NCI-H748 treated with DMSO at 0.1 percent for 48 hours (cell line): ENCODE results near the gene VPS37D.
"Not testable (repeated sequence)": the region's sequence is repeated elsewhere in the genome, so short reads cannot be mapped to it uniquely, and the experiment has no call there.

Experiments
- DNase-seq: peaks from one replicate; lab custom pipeline; 2025; lab: John Stamatoyannopoulos, UW

The VPS37D gene

DNA sequence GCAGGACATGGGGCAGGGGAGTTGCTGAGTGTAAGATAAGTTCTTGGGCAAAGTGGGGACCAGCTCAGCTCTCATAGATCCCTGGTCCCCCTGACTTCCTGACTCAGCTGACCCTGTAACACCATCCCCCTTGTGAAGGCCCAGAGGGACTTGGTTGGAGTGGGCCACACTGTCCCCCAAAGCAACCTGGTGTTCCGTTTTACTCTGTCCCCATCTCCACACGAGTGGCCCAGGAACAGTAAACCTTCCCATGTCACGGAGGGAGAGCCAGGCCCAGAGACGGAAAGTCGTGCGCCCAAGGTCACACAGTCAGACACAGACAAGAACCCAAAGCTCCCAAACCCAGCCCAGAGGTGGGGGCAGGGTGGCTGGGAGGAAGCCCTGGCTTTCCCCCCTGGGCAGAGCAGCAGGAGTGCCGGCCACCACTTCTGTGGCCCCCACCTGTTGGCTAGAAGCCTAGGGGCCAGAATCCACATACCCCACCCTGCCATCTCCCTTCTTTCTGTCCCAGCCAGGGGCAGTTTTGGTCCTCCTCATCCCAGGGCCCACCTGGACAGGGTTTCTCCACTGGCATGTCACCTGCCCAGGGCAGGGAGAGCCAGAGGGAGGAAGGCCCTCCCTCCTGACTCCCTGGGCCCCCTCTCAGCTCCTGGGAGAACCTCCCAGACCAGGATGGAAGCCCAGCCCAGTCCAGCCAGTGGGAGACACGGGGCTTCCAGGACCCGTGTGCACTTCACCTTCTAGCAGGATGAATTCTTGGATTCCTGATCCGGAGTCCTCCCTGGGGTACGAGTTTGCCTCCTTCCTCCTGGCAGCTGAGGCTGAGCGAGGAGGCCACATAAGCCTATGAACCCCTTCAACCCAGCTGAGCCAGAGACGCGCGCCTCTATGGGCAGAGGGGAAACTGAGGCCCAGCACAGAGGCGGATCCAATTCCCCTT, 20.6 kb upstream of the VPS37D start:
- no peak for DNase-seq

DNA sequence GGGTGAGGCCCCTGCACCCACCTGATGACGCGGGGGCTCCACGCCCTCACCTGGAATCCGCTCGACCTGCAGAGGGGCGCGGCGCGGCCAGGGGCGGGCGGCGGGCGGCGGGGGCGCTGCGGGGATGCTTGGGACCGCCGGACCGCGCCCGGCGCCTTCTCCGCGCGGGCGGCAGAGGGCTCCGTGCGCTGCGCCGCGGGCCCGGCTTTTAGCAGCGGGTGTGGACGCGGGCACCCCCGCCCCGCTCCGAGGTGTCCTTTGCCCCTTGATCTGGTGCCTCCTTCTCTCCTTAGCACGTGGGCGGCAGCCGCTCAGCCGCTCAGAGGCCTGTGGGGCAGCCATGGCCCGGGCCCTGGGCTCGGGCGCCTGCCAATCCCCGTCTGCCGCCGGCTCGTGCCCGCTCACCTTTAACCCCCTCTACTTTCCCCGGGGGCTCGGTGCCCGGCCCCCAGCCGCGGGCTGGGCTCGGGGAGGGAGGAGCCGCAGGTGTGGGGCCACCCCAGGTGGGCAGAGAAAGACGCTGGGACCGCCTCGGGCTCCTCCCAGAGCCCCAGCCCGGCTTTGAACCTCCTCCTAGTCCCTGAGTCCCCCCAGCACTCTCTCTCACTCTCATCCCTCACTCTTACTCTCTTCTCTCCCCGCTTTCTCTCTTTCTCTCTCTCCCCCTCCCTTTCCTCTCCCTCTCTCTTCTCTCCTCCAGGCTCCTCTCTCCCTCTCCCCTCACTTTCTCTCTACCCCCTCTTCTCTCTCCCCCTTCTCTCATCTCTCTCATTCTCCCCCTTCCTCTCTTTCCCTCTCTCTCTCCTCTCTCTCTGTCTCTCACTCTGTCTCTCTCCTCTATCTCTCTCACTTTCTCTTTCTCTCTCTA, 19.7 kb upstream of the VPS37D start:
- no peak for DNase-seq

DNA sequence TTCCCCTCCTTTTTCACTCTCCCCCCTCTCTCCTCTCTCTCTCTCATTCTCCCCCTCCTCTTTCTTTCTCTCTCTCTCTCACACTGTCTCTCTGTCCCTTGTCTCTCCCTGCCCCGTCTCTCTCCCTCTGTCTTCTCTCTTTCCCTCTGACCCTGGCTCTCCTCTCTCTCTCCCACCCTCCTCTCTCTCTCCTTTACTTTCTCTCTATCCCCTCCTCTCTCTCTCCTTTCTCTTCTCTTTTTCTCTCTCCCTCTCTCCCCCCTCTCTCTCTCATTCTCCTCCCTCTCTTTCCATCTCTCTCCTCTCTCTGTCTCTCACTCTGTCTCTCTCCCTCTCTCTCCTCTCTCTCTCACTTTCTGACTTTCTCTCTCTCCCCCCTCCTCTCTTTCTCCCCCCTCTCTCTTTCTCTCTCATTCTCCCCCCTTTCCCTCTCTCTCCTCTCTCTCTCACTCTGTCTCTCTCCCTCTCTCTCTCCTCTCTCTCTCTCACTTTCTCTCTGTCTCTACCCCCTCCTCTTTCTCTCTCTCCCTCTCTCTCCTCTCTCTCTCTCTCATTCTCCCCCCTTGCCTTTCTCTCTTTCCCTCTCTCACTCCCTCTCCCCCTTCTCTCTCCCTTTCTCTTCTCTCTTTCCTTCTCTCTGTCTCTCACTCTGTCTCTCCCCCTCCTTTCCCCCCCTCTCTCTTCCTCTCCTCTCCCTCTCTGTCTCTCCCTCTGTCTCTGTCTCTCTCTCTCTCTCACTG, 18.9 kb upstream of the VPS37D start:
- DNase-seq = no peak

DNA sequence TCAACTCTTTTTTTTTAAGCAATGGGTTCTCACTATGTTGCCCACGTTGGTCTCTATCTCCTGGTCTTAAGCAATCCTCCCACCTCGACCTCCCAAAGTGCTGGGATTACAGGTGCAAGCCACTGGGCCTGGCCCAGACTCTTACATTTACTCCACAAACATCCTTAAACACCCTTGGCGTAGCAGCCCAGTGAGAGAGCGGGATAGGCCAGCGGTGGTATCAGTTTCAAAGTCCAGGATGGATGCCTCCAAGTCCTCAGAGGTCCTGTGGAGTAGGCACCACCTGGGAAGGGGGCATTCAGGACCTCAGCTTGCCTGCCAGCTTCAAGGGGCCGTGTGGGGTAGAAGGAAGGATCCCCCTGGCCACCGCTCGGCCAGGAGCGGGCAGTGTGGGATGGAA, 18.1 kb upstream of the VPS37D start:
- no peak for DNase-seq

DNA sequence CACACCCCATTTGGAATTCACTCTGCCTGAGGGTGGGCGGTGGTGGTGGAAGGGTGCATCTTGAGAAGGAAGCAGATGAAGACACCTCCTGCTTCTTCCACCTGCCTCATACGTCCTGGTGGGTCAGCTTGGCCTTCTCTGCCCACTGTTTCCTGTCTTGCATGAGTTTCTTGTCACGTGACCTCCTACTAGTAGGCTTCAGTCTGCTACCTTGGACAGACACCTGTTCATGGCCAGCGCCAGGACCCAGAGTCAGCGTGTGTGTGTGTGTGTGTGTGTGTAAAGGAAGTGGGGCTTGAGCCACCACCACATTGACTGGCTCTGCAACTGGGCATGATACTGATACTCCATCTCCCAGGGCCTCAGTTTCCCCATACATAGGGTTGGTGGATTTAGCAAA, 17.1 kb upstream of the VPS37D start:
- DNase-seq = no peak

DNA sequence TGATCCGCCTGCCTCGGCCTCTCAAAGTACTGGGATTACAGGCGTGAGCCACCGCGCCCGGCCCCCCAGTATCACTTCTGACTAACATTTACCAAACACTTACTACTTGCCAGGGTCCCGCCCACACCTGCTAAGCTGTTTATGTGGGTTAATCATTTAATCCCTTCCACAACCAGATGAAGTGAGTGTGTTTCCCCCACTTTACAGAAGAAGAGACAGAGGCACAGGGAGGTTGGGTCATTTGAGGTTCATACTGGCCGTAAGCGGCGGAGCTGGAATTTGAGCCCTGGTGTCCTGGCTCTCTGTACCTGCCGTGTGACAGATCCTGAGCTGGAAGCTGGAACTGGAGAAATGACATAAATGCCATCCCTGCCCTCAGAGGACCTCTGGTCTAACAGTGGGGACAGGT, 15.1 kb upstream of the VPS37D start:
- DNase-seq = no peak

DNA sequence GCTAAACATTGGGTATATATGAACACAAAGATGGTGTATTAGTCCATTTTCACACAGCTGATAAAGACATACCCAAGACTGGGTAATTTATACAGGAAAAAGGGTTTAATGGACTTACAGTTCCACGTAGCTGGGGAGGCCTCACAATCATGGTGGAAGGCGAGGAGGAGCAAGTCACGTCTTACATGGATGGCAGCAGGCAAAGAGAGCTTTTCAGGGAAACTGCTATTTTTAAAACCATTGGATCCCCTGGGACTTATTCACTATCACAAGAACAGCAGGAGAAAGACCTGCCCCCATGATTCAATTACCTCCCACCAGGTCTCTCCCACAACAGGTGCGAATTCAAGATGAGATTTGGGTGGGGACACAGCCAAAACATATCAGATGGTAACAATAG, 12.3 kb upstream of the VPS37D start:
- DNase-seq = not testable (repeated sequence)

DNA sequence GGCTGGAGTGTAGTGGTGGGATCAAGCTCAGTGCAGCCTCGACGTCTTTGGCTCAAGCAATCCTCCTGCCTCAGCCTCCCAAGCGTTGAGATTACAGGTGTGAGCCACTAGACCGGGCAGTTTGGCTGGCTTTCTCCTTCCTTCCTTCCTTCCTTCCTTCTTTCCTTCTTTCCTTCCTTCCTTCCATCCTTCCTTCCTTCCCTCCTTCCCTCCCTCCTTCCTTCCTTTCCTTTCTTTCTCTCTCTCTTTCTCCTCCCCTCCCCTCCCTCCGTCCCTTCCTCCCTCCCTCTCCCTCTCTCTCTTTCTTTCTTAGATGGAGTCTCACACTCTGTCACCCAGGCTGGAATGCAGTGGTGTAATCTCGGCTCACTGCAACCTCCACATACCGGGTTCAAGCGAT, 7.6 kb upstream of the VPS37D start:
- no peak for DNase-seq

DNA sequence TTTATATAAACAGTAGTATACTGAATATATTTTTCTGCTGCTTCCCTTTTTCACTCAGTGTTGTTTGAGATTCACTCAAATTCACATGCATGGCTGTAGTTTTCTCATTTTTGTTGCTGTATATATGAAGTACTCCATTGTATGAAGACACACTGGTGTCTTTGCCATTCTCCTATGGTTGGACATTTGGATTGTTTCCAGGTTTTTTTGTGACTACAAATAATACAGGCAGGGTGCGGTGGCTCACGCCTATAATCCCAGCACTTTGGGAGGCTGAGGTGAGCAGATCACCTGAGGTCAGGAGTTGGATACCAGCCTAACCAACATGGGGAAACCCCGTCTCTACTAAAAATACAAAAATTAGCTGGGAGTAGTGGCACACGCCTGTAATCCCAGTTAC, 7.0 kb upstream of the VPS37D start:
- DNase-seq = not testable (repeated sequence)

DNA sequence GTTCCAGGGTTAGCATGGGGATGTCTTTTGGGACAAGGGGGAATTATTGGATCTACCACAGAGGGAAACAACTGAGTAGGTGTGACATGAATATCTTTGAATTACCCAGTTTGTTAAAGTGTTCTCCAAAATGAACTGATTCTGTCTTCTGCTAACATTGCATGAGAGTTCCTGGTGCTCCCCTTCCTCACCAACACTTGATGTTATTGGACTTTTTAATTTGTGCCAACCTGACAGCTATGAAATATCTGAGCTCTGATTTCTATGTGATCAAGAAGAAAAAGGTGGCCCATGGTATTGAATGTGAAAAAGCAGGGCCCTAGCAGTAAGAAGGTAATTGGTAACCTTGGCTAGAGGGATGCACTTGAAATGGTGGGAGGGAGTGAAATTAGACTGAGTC, 4.6 kb upstream of the VPS37D start:
- DNase-seq = no peak

DNA sequence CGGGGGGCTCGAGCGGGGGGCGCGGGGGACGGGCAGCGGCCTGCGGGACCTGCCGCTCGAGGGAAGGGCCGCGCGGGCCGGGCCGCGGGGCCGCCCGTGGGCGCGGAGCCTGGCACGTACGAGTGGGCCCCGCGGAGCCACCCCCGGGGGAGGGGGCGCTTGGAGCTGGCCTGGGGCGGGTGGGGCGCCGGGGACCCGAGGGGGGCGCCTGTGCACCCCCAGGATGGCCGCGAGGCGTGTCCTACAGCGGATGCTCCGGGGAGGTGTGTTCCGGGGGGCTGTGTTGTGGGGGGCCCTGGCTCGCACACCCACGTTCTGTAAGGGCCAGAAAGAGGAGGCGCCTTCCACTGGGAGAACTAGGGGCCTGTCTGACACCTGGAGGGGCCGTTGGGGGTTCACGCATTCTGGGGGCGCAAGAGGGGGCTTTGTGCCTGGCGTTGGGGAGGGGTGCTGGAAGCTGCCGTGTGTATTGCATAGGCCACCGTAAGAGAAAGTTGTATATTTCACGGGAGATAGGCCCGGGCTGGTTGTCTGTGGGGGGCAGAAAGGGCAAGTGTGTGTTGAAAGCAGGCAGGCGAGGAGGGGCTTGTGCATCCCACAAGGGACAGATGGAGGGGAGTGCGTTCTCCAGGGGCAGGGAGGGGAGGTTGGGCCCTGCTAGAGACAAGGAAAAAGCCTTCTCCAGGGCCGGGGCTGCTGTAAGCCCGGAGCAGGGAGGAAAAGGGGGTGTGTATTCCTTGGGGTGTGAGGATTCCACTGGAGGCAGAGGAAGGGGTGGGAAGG, 663 bp downstream of the VPS37D start:
- DNase-seq = no peak

DNA sequence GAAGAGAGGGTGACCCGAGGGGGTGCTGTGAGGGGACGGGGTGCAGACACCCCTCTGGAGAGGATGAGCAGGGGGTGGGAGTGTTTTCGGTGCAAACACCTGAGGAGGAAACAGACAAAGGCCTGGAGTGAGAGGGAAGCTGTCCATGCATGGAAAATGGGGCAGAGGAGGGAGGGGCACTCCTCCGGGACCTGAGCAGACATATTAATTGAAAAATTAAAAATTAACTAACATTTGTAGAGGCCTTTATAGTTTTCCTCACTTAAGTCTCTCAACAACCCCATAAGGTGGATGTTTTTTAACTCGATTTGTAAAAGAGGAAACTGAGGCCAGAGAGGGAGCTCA, 1.2 kb downstream of the VPS37D start:
- no peak for DNase-seq

DNA sequence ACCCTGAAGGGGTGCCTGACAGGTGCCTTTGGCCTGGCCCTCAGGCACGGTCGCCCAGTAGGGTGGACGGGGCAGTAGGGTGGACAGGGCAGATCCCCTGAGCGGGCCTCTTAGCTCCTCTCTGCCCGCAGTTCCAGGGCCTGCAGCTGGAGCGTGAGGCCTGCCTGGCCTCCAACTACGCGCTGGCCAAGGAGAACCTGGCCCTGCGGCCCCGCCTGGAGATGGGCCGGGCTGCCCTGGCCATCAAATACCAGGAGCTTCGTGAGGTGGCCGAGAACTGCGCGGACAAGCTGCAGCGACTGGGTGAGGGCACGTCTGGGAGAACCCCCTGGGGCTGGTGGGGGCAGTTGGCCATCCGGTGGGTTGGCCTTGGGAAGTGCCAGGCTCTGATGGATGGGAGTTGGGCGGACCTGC, 1.7 kb downstream of the VPS37D start:
- no peak for DNase-seq

DNA sequence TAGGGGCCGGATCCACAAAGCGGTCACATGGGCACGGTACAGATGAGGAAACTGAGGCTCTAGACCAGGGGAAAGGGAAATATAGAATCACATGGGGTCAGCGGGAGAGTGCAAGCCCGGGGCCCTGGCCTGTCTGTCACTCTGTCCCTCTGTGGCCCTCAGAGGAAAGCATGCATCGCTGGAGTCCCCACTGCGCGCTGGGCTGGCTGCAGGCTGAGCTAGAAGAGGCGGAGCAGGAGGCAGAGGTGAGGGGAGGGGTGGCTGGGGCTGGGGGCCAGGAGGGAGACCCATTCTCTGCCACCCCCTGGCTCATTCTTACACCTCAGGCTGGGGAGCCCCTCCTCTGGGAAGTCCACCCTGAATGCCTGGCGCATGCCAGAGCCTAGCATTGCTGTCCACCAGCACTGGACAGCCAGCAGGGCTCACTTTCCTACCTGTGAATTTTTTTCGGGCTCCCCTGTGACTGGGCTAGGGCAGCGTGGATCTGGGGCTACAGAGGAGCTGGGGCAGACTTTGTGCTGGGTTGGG, 2.3 kb downstream of the VPS37D start:
- DNase-seq = no peak

DNA sequence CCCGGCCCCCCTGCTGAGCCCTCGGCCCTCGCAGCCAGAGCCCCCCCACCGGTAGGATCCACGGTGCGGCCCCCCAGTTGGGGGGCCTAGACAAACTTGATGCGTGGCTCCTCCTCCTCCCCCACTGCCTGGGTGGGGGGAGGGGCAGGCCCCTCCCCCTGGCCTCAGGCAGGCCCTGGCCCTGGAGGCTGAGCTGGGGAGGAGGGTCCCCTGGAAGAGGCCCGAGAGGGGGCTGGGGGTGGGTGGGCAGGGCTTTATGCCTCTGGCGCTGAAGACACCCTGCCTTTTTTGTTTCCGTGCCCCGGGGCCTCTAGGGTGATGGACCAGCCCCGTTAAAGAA, 3.7 kb downstream of the VPS37D start:
- DNase-seq = no peak

DNA sequence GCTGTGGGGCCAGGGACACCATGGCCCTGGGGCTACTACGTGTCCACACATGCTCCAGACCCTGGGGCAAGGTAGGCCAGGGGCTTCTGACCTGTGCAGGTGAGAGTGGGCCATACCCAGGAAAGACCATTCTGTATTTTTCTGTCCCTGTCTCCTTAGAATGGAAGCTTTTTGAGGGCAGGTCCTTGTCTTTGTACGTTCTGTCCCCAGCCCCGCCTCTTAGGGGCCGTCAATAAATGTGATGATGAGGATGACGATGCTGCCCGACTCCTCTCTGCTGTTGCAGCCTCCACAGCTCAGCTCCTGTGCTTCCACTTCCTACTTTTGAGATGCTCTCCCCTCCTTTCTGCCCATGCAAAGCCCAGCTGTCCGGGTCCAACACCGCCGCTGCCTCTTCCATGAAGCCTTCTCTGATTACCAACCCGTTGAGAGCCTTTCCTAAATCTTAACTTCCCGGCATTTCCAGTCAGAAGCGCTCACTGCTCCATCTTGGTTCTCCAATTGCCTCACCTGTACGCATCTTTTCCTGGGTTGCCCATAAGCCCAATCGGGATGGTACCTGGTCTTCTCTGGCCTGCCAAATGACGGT, 4.3 kb downstream of the VPS37D start:
- no peak for DNase-seq

DNA sequence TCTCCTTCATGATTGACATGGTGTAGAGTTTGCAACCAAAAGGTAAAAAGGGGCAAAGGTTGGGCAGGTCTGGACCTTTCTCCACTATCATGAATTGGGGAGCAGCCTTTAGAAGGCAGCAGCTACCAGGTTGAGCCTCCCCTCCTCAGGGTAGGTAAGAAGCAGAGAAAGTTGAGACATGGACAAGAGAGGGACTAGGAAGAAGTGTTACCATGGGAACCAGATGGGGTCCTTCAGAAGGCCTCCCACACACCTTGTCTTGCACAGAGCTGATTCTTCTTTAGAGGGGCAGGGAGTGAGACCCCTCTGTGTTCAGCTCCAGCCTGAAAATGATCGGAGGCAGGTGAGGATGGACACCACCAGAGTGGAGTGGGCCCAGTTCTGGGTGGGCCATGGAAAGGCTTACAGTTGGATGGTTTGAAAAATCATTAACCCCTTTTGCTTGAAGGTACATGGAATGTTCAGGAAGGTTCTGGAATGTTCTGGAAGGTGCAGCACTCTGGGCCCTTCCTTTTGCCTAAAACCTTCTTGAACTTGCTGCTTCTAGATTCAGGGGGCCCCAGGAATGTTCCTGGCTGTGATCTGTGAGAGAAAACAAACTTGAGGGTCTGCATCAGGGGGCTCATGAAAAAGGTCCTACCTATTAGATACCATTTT, 7.0 kb downstream of the VPS37D start:
- no peak for DNase-seq

DNA sequence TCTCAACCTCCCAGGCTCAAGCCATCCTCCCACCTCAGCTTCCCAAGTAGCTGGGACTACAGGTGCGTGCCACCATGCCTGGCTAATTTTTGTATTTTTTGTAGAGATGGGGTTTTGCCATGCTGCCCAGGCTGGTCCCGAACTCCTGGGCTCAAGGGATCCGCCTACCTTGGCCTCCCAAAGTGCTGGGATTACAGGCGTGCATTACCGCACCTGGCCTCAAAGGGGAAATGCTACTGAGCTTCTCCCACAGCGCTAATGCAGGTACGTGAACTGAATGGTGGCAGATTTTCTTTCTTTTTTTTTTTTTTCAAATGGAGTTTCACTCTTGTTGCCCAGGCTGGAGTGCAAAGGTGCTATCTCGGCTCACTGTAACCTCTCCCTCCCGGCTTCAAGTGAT, 8.4 kb downstream of the VPS37D start:
- not testable (repeated sequence) for DNase-seq

DNA sequence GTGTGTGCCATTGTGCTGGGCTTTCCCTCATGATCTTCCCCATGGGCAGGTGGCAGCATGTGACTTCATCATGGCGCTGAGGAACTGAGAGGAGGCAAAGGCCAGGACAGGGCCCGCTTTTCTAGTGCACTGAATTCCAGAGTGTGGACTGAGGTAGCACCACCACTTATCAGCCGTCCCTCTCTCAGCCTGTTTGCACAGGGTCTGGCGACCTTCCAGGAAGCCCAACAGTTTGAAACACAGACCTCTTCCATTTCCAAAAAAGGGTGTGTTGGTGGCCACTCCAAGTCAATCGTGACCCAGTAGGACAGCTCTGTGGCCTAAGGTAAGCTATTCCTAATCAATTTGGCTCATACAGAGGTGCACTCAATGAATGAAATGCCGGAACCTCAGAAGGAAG, 11.2 kb downstream of the VPS37D start:
- no peak for DNase-seq

DNA sequence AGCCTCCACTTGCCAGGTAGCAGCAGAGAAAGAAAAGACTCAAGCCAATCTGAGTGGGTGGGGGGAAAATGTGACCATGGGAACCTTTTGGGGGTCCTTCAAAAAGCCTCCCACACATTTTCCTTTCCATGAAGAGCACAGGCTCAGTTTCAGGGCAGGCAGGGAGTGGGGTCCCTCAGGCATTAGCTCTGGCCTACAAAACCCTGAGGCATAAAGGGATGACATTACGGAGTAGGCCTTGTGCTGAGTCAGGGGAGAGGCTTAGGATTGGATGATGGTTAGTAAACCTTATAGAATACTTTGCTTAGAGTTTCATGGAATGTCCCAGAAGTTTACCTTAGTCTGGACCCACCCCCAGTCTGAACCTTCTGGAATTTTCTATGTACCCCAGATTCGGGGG, 12.1 kb downstream of the VPS37D start:
- no peak for DNase-seq

DNA sequence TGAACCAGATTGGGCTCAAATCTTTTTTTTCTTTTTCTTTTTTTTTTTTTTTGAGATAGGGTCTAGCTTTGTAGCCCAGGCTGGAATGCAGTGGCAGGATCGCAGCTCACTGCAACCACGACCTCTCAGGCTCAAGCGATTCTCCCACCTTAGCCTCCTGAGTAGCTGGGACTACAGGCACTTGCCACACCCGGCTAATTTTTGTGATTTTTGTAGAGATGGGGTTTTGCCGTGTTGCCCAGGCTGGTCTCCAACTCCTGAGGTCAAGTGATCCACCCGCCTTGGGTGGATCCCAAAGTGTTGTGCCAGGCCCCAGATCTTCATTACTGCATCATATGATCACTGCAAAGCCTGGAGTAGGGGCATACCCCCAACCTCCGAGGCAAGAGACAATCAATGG, 12.9 kb downstream of the VPS37D start:
- no peak for DNase-seq
